GM21825 (cell line): Measurements from ENCODE around the gene ITGA2B.
"Not testable (repeated sequence)": the region's sequence is repeated elsewhere in the genome, so short reads cannot be mapped to it uniquely, and the experiment has no call there.

Source experiments
- ATAC-seq: cut with Tn5 transposase; IDR thresholded peaks from one replicate; pipeline ENCODE4 v1.9.1; 2021; ENCODE audit warnings: mild to moderate bottlenecking, moderate library complexity; ENCODE audit not compliant: unreplicated experiment

The ITGA2B gene

DNA sequence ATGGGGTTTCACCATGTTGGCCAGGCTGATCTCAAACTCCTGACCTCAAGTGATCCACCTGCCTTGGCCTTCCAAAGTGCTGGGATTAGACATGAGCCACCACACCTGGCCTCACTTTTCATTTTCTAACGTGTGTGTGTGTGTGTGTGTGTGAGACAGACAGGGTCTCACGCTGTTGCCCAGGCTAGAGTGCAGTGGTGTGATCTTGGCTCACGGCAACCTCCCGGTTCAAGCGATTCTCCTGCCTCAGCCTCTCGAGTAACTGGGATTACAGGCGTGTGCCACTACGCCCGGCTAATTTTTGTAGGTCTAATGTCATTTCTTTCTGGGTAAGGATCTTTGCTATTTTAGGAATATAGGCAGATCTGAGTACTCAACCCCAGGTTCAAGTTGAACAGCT, 4.7 kb upstream of the ITGA2B start:
- ATAC-seq, result not testable (repeated sequence)

DNA sequence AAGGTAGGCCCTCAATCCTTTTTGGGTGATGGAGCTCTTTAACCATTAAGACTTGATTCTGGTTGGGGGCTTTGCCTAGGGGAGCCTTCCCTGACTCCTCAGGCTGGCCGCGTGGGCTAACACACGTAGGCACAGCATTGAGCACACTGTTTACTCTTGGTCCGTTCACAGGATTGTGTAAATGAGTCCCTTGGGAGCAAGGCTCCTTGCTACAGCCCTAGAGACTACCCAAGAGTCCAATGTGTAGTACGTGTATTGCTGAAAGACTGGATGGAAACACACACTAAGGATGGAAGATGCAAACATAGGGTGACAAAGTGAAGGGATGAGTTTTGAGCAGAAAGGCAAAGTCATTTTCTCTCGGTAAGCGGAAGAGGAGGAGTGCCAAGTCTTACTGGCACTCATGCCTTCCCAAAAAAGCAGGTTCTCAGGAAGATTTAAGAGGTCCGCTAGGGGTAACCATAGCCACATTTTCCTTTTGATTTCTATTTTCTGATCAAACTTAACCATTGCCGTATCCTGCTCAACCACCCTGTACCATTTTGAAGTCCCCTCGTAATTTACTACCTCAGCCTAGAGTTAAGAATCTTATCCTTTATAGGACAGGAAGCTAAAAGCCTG, 911 bp upstream of the ITGA2B start:
- no peak for ATAC-seq

DNA sequence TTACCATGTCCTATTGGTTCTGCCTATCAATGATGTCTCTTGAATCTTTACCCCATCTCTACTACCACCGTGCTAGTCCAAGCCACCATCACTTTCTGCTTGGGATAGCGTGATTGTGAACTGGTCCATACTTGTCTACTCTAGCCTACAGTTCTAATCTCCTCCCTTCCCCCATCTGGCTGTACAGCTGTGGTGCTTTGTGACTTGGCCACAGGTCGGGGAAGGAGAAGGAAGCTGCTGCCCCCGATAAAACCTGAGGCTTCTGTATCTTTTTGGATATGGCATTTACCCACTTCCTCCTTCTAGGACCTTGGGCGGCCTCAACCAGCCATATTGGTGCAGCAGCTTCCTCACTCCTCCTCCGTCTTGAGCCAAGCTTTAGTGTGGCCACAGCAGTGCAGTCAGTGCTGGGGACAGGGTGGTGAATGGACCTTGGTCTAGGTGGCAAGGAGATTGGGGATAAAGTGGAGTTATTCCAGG, 314 bp upstream of the ITGA2B start:
- ATAC-seq, result no peak

DNA sequence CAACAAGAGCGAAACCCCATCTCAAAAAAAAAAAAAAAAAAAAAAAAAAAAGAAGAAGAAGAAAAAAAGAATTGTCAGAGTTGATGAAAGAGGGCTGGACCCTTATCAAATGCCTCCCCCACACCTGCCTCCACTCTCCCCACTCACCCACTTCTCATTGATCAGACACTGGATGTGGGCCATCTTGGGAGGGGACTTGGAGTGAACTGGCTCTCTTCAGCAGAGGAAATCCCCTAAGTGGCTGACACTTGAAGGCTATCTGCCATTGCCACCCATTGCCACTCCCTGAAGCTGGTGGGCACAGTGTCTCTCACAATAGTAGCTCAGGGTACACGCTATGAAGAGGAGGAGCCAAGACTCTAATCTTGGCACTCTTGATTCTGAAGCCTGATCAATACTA, 1.6 kb downstream of the ITGA2B start:
- no peak for ATAC-seq

DNA sequence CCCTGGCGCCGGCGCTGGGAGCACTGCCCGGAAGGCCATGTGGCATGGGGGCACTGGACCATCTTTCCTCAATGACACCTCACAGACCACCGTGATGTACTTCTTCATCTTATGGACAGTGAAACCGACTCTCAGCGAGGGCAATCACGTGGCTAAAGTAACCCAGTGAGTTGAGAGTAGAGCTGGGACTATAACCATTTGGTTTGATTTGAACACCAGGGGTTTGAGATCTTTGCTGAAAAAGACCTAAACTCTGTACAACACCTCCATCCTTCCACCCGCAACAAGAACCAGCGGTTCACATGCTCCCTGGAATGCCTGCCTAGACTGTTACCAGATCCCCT, 3.3 kb downstream of the ITGA2B start:
- no peak for ATAC-seq

DNA sequence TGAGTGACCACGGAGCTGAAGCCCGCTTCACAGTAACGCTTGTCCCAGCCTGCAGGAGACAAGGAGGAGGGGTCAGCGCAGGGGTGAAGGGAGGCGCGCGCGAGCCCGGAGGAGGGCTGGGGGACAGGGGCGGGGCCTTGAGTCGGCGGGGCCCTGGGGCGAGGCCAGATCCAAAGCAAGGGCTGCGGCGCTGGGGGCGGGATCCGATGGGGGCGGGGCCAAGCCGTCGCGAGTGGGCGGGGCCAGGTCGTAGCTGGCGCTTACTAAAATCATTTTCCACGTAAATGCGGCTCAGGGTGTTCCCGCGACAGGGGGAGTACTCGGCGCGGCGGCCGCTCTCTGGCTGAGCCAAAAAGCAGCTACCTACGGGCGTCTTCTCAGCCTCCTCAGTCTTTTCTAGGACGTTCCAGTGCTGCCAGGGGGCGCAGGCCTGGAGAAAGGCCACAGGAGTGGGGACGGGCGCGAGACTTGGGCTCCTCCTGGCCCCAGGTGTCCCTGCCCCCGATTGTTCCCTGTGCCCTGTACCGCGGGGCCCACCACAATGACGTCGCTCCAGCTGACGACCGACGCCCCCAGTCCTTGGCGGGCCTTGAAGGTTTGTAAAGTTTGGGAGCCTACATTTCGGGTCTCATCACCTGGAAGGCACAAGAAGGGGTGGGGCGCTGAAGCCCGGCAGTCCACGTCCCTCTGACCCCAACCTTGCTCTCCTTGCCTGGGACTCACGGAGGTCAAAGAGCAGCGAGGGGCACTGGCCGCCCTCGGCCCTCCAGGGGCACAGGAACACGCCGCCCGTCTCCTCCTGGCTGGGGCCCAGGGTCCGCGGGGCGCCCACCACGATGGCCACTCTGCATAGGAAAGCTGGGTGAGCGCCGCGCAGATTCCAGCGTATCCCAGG, 3.9 kb downstream of the ITGA2B start:
- no peak for ATAC-seq

DNA sequence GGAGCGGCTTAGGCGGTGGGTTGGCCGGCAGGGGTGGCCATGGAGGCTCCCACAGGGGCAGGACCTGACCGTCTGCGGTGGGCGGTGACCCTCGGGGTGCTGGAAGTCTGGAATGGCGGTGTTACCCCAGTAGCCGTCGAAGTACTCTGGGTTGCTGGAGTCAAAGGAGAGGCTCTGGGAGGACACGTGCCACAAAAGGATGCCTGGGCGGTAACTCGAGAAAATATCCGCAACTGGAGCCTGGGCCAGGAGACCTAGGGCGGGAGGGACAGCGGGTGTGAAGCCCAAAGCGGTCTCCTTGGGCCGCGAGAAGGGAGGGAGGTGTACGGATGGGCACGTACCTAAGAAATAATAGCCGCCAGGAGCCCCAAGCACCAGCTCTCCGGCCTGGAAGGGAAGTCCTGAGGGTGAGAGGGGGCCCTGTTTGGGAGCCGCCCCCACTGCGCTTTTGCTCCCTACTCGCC, 4.6 kb downstream of the ITGA2B start:
- ATAC-seq, result no peak

DNA sequence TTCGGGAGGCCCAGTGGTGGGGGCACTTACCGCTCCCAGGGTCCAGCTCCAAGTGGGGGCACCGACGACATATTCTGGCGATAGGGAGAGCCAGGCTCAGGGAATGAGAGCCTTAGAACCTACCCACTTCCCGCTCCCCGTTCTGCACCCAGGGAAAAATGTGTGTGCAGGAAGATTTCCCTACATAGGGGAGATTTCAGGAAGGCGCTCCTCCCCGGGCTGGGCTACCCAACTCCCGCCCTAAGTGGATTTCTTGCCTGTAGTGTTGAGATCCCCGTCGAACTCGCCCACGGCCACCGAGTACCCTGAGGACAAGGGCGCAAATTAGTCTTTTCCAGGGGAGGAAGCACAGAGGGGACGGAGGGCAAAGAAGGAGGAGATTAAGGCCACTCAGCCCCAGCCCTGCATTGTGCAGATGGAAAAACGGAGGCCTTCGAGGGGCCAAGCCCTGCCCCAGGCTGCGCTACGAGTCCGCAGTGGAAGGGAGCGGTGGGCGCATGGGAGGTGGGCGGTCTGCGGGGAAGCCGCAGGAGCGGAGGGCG, 5.1 kb downstream of the ITGA2B start:
- no peak for ATAC-seq

DNA sequence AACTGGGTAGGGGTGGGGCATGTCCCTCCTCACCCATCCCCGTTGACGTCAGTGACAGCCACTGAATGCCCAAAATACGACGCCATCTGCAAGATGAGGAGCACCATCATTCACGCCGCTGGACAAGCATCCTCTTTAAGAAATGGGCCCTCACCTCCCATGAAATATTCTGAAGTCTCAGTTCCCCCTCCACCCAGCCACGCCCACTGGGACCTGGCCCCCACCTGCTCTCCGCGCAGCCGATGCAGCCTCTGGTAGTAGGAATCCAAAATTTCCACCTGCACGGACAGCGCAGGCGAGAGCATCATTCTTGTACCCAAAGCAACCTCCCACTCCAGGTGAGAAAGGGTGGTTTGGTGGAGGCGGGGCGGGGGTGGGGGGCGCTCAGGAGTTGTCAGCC, 5.6 kb downstream of the ITGA2B start:
- ATAC-seq, result no peak

DNA sequence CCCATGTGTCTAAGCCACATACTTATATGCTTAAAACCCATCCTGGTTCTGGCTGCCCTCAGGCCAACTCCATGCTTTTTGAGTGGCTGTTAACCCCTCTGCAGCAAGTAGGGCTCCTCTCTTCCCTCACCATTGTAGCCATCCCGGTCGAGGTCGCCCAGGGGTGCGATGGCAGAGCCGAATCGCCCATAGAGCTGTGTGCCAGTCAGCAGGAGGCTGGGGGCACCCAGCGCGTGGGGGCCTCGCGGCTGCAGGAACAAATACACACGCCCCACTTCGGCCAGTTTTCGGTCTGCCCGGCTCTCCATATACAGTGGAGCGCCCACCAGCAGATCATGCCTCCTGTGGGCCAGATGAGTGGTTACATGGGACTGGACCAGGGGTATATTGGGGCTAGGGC, 6.1 kb downstream of the ITGA2B start:
- ATAC-seq, result no peak

DNA sequence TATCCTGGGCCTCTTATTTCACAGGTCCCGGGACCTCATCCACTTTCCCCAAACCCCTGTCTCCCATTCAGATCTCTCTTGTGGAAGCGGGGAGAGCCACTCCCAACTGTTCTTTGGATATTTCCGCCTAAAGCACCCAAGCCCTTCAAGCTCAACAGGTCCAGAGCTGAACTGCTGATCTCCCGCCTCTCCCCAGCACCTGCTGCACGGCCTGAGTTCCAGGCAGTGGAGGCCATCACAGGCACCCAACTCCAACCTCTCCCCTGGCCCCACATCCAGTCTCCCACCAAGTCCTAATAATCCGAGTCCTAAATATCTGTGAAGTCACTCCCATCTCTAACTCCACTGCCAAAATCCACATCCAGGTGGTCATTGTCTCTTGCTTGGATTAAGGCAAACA, 6.5 kb downstream of the ITGA2B start:
- ATAC-seq, result no peak

DNA sequence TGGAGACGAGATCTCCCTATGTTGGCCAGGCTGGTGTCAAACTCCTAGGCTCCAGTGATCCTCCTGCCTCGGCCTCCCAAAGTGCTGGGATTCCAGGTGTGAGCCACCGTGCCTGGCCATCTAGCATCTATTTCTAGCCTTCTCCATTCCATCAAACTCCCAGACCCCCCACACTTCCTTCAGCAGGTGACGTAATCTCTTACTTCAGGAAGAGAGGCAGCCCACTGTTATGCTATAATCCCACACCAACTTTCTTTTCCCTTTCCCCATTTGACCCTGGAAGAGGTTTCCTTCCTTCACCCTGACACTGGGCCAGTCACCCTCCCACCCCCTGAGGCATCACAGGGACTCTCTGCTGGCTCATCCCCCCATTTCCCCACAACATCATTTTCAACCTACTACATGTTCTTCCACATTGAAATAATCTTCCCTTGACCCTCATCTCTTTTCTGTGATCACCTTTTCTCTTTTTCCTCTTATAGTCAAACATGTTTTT, 7.6 kb downstream of the ITGA2B start:
- no peak for ATAC-seq

DNA sequence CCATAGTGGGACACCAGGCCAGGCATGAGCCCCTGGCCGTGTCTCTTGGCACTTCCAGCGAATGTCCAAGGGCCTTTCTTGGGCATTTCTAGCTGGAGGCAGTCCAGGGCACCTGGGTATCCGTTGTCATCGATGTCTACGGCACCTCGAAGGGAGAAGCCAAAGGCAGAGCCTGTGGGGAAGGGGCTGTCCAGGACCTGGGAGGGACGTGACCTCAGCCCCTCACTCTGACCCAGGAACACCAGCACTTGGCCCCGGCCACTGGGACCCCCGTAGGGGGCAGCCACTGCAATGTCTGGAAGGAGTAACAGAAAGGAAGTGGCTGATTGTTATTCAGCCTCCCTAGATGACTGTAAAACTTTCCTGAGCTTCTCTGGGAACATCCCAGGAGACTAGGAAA, 8.7 kb downstream of the ITGA2B start:
- no peak for ATAC-seq

DNA sequence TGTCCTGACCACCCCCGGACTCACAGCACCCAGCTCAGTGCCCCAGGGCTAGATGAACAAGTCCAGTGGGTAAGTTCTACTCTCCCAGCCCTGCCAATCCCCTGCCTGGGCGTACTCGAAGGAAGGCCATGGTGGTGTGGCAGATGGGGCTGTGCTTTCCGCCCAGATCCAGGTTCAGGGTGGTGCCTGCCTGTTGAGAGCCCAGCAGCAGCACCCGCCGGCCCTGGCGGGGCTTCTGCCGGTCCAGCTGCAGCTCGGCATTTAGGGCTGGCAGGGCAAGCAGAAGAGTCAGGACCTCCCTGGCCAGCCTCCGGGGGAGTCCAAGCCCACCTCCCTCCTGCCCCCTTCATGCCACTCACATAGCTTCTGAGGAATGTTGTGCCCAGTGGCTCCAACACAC, 9.6 kb downstream of the ITGA2B start:
- no peak for ATAC-seq

DNA sequence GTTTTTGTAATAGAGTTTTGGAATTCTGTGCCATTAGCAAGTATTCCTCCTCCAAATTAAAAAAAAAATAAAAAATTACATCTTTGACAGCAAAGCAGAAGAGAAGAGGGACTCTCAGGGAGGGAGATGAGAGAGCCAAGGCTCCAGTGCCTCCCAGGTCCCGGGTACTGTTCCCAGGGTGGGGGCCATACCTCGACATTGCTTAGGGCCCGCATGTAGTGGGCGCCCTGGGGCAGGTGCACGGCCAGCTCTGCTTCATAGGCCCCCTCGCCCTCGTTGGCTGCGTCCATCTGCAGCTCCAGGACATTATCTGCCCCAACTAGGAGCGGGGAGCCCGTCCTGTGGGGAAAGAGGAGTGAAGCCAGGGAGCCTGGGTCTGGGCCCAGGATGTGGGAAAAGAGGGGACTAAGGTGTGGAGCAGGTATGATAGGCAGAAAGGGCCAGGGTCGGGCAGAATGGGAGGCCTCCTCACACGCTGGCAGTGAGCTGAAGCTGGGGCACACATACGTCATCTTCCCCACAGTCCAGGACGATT, 11.2 kb downstream of the ITGA2B start:
- no peak for ATAC-seq

DNA sequence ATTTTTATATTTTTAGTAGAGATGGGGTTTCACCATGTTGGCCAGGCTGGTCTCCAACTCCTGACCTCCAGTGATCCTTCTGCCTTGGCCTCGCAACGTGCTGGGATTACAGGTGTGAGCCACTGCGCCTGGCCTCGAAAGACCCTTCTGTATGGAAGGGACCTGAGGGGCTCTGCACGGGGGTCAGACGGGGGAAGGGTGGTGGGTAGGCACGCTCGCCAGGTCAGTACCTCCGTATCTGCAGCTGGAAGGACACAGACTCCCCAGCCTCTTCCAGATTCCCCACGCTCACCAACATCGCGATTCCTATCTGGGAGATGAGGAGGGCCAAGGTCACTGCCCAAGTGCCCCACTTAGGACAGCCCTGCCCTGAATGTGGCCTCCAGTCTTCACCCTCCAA, 12.7 kb downstream of the ITGA2B start:
- no peak for ATAC-seq

DNA sequence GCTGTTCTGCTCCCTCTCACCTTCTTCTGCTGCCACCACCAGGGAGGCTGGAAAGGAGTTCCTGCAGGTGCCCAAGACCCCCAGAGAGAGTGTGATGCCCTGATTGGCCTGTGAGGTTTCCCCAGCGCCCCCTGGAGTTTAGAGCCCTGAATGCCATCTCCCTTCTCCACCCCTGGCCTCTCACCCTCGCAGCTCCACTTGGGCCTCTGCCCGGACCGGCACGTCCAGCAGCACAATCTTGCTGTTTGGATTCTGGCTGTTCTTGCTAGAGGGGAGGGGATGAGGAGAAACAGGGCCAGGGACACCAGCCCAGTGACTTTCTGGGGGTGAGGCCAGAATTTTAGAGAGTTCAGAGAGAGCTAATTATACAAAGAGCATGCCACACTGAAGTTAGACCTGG, 13.3 kb downstream of the ITGA2B start:
- ATAC-seq, result no peak

DNA sequence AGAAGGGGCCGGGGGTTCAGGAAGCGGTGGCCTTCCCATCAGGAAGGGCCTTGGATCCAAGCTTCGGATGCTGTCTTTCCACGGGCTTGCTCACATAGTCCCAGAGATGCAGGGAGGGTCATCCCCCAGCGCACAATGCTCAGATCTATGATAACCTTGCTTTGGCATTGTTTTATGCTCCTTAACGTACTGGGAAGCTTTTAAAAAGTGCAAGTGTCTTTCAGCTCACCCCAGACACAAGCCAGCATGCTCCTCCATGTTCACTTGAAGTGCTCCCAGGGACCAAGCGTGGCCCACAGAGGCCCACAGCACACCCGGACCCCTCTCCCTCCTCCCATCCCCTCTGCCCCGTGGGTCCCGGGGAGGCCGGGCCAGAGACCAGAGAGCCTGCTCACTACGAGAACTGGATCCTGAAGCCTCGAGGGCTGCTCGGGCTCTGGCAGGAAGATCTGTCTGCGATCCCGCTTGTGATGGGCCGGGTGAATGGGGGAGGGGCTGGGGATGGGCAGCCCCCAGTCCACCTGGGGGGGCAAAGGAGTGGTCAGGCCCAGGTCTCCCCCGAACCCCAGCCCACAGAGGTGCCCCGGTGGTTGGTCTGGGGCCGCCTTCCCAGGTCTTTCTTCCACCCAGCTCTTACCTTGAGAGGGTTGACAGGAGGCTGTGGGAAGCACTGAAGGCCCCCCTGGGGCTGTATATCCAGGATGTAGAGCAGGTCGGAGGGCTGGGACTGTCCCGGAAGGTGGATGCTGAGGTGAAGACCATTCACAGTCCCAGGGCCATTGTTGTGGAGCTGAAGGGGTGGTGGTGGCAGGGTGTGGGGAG, 14.0 kb downstream of the ITGA2B start:
- ATAC-seq, result no peak

DNA sequence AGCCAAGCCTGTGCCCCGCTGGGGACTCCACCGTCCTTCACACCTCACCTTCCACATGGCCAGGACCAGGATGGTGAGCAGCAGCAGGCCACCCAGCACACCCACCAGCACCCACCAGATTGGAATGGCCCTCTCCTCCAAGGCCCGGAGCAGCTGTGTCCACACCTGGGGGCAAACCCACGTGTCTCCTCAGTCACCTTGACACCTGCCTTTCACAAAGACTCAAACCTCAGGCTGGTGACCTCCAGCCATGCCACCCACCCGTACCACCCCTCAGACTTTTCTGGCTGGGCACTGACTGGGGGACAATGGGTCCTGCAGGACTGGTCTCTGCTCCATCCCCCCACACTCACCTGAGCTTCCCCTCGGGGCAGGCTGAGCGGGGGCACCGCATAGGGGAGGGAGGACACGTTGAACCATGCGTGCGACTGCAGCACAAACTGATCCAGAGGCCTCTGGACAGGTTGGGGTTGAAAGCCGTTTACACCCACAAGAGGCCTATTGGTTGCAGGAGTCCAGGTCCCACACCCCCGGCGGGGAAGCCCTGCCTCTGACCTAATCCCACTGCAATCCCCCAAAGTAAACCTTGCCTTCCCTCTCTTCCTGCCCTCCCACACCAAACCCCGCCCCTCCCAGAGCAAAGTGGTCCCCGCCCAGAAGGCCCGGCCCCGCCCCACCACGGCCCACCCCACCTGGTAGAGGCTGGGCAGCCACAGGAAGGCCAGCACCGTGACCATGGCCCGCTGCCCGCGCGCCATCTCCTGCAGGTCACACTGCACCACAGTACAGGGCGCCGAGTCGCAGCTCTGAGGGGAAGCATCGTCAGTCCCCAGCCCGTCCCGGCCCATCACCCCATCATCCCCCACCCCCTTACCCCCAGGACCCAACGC, 14.9 kb downstream of the ITGA2B start:
- no peak for ATAC-seq

DNA sequence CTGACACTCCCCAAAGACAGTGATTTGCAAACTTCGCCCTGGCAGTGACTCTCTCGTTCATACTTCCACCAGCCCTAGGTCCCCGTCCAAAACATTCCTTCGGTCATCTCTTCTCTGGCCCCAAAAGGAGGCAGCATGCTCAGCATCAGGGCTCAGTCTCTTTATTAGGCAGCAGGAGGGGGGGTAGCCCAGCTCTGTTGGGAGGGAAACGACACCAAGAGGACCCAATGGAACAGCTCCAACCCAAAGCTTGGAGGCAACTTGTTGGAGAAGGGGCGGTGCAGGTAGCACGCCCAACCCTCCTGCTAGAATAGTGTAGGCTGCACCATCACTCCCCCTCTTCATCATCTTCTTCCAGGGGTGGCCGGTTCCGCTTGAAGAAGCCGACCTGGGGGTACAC, 17.4 kb downstream of the ITGA2B start:
- no peak for ATAC-seq
